Fibroblast of mammary gland (primary cell): ENCODE measurements around the gene CHPF2.

Source experiments
- DNase-seq: peaks from one replicate; pipeline ENCODE4 v3.0.0-alpha.2; 2010; ENCODE audit warnings: low read depth
- H3K4me3 ChIP-seq: 2 replicates; pipeline ENCODE4 v1.5.1; 2011; ENCODE audit warnings: low read depth, mild to moderate bottlenecking, low read length, moderate library complexity; ENCODE audit not compliant: control insufficient read depth
- TF ChIP-seq, protein P1 (sequence below): conservative IDR thresholded peaks from 2 replicates; pipeline ENCODE4 v1.5.1; 2011; ENCODE audit warnings: low read depth, low read length, inconsistent platforms; ENCODE audit not compliant: control insufficient read depth, insufficient read depth

The CHPF2 gene

DNA sequence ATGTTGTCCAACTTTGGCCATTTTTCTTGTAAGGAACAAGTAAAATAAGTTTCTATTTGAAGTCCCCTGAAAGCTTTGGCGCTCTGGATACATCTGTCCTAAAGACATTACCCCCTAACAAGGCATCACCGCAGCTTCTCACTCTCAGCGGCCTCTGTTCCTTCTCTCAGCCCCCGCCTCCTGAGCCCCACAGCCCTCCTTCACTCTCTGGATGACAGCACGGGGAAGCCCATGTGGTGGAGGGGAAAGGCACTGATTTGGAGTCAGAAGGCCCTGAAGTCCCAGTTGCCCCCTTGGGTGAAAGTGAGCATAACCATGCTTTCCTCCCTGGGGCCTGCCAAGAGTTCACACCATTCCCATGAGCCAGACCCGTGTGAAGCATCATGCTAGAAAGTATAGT, 26.6 kb upstream of the CHPF2 start:
- TF ChIP-seq, protein P1, sequence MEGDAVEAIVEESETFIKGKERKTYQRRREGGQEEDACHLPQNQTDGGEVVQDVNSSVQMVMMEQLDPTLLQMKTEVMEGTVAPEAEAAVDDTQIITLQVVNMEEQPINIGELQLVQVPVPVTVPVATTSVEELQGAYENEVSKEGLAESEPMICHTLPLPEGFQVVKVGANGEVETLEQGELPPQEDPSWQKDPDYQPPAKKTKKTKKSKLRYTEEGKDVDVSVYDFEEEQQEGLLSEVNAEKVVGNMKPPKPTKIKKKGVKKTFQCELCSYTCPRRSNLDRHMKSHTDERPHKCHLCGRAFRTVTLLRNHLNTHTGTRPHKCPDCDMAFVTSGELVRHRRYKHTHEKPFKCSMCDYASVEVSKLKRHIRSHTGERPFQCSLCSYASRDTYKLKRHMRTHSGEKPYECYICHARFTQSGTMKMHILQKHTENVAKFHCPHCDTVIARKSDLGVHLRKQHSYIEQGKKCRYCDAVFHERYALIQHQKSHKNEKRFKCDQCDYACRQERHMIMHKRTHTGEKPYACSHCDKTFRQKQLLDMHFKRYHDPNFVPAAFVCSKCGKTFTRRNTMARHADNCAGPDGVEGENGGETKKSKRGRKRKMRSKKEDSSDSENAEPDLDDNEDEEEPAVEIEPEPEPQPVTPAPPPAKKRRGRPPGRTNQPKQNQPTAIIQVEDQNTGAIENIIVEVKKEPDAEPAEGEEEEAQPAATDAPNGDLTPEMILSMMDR = no peak
- no peak overlapping the region for H3K4me3 ChIP-seq
- DNase-seq = no peak

DNA sequence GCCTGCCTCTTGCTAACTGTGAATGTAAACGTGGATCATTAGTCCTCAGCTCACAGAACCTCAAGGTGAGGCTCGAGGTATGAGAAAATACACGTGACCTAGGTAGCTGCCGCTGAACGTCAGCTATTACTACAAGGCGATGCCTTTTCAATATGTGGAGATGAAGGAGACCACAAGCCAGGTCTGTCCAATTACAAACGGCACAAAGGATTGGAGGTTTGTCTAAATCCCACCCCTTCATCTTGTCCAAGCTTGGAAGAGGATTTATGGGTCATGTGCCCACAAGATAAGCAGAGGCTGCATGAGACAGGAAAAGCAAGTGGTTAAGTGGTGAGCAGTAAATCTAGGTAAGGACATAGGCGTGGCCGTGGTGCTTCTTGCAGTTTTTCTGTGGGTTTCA, 25.4 kb upstream of the CHPF2 start:
- no peak for DNase-seq
- no peak overlapping the region for H3K4me3 ChIP-seq
- TF ChIP-seq, protein P1 = no peak

DNA sequence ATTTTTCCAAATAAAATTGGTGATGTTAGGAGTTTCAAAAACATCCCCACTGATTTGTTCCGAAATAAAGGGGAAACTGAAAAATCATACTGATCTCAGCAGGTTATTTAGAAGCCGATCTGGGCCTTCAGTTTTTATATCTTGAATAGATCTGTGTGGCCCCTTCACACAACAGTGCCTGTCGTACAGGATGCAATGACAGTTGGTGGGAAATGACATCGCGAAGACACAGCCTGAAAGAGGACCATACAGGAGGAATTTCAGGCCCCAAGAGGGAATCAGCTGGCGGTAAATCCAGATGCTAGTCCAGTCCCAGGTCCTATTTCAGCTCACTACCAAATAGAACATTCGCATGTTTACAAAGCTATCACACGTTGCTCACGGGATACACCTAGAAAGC, 25.0 kb upstream of the CHPF2 start:
- TF ChIP-seq, protein P1 = no peak
- H3K4me3 ChIP-seq = no peak overlapping the region
- DNase-seq = no peak

DNA sequence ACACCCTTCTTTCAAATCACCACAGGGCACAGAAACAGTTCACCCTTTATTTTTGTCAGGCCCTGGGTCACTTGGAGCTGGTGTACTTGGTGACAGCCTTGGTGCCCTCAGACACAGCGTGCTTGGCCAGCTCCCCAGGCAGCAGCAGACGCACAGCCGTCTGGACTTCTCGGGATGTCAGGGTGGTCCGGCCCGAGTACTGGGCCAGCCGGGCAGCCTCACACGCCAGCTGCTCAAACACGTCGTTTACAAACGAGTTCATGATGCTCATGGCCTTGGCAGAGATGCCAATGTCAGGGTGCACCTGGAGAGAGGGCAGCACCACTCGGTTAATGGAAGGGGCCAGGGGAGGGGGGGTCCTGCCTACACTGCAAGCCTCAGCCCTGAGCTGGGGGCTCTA, 24.5 kb upstream of the CHPF2 start:
- no peak overlapping the region for H3K4me3 ChIP-seq
- no peak for DNase-seq
- TF ChIP-seq, protein P1 = no peak

DNA sequence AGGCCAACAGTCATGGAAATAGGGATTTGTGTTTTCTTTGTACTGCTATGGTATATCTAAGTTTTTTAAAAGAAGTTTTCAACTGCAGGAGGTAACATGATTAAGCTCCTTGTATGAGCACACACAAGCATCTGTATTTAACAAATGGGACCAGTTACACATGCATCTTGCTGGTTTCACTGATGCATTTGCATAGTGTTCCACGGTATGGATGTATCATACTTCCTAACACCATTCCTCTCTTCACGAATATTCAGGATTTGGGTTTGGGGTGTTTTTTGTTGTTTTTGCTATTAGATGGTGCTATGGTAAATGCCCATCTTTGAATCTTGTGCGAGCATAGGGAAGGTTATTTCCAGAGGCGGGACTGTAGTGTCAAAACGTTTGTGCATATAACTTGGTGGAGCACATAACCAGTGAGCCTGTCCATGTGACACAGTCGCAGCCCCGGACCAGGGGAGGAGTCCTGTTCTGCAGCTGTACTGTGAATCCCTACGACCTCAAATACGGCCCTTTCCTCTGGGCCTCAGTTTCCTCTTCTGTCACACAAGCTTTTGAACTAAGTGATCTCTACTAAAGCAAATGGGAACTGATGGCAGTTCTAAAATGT, 23.9 kb upstream of the CHPF2 start:
- no peak for DNase-seq
- H3K4me3 ChIP-seq = no peak overlapping the region
- TF ChIP-seq, protein P1 = no peak

DNA sequence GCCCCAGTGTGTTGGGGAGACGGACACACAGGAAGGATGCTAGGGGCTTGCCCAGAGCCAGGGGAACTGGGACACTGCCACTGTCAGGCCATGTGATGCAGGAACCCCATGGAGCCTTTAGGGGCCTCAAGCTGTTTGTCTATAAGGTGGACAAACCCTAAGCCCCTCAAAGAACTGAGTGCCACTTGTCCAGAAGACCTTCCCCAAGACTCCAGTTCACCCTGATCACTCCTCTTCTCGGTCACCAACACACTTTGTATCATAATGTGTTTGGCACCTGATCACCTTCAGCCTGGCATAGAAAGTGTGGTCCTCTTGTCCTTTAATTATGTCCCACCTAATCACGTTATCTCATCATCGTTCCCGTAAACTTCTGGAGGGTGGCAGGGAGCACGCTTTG, 22.7 kb upstream of the CHPF2 start:
- TF ChIP-seq, protein P1 = no peak
- no peak for DNase-seq
- no peak overlapping the region for H3K4me3 ChIP-seq
